HEK293 (cell line): ENCODE data around the gene HOXB13.

Source experiments
- CTCF ChIA-PET: fragments of 350-600 bp; formaldehyde crosslinking; extraction: SDS; loops from one replicate; lab custom pipeline; 2021; ENCODE audit warnings: antibody characterized with exemption; lab: Yijun Ruan, JAX
- POLR2A ChIA-PET: fragments of 300-600 bp; formaldehyde crosslinking; extraction: SDS; loops from one replicate; lab custom pipeline; 2020; ENCODE audit warnings: antibody characterized with exemption, inconsistent platforms; lab: Yijun Ruan, JAX
- H3K27ac ChIP-seq: fragments of 200-500 bp; sonication (Bioruptor generic); 2 replicates; pipeline ENCODE4 v1.5.1; 2014; ENCODE audit warnings: low read depth, low read length, control low read depth, inconsistent platforms; ENCODE audit errors: extremely low read depth
- H3K36me3 ChIP-seq, 2 experiments: fragments of 200-500 bp in 1 of 2; sonication (Bioruptor generic) in 1 of 2; 1 replicate in 1 of 2; 2 replicates in 1 of 2; pipeline ENCODE4 v1.5.1; 2014 to 2017; ENCODE audit warnings: inconsistent platforms in 2 of 2, low read length in 2 of 2; ENCODE audit not compliant: control insufficient read depth in 2 of 2, insufficient read depth in 1 of 2
- H3K4me1 ChIP-seq: fragments of 200-500 bp; sonication (Bioruptor generic); 2 replicates; pipeline ENCODE4 v1.5.1; 2014; ENCODE audit warnings: mild to moderate bottlenecking, low read length, inconsistent platforms; ENCODE audit not compliant: control insufficient read depth, insufficient read depth
- H3K4me3 ChIP-seq: 2 replicates; pipeline ENCODE4 v1.5.1; 2011; ENCODE audit warnings: low read depth, mild to moderate bottlenecking, control low read depth, low read length, moderate library complexity
- H3K9me3 ChIP-seq: fragments of 200-500 bp; sonication (Bioruptor generic); 2 replicates; pipeline ENCODE4 v1.5.1; 2014; ENCODE audit warnings: low read depth, low read length, inconsistent platforms; ENCODE audit not compliant: control insufficient read depth, insufficient read depth
- BCL11B ChIP-seq: fragments of 450-650 bp; formaldehyde crosslinking; IDR thresholded peaks from 2 replicates; pipeline ENCODE4 v1.5.1; 2016; ENCODE audit warnings: low read depth, missing biosample characterization, missing genetic modification characterization
- INSM2 ChIP-seq: fragments of 450-650 bp; formaldehyde crosslinking; IDR thresholded peaks from 2 replicates; pipeline ENCODE4 v1.5.1; 2016; ENCODE audit warnings: missing biosample characterization, missing genetic modification characterization
- TRIM28 ChIP-seq: IDR thresholded peaks from 2 replicates; pipeline ENCODE4 v1.6.1; 2011; ENCODE audit warnings: low read length, control low read depth, borderline replicate concordance
- ZBTB44 ChIP-seq: fragments of 450-650 bp; IDR thresholded peaks from 2 replicates; pipeline ENCODE4 v1.5.1; 2018; ENCODE audit warnings: missing biosample characterization, mild to moderate bottlenecking, missing genetic modification characterization
- ZFP69B ChIP-seq: fragments of 450-650 bp; formaldehyde crosslinking; IDR thresholded peaks from 2 replicates; pipeline ENCODE4 v1.5.1; 2016; ENCODE audit warnings: missing biosample characterization, missing genetic modification characterization
- ZNF548 ChIP-seq: fragments of 450-650 bp; formaldehyde crosslinking; IDR thresholded peaks from 2 replicates; pipeline ENCODE4 v1.5.1; 2016; ENCODE audit warnings: missing biosample characterization, missing genetic modification characterization
- ZNF580 ChIP-seq: fragments of 450-650 bp; formaldehyde crosslinking; IDR thresholded peaks from 2 replicates; pipeline ENCODE4 v1.5.1; 2016; ENCODE audit warnings: missing biosample characterization, missing genetic modification characterization
- ZNF791 ChIP-seq: fragments of 450-650 bp; formaldehyde crosslinking; IDR thresholded peaks from 2 replicates; pipeline ENCODE4 v1.5.1; 2016; ENCODE audit warnings: missing biosample characterization, missing genetic modification characterization
- TF ChIP-seq, protein P1 (sequence below): fragments of 450-650 bp; formaldehyde crosslinking; IDR thresholded peaks from 2 replicates; pipeline ENCODE4 v1.5.1; 2016; ENCODE audit warnings: missing biosample characterization, missing genetic modification characterization
- TF ChIP-seq, protein P2 (sequence below): fragments of 450-650 bp; formaldehyde crosslinking; IDR thresholded peaks from 2 replicates; pipeline ENCODE4 v1.5.1; 2017; ENCODE audit warnings: missing biosample characterization, missing genetic modification characterization
- TF ChIP-seq, protein P3 (sequence below): fragments of 450-650 bp; formaldehyde crosslinking; IDR thresholded peaks from 2 replicates; pipeline ENCODE4 v1.5.1; 2016; ENCODE audit warnings: missing biosample characterization, missing genetic modification characterization
- TF ChIP-seq, protein P4 (sequence below): fragments of 450-650 bp; formaldehyde crosslinking; IDR thresholded peaks from 2 replicates; pipeline ENCODE4 v1.5.1; 2016; ENCODE audit warnings: missing biosample characterization, missing genetic modification characterization
- TF ChIP-seq, protein P5 (sequence below): fragments of 450-650 bp; formaldehyde crosslinking; IDR thresholded peaks from 2 replicates; pipeline ENCODE4 v1.5.0; 2017; ENCODE audit warnings: missing biosample characterization, missing genetic modification characterization, borderline replicate concordance
- TF ChIP-seq, protein P6 (sequence below): fragments of 450-650 bp; formaldehyde crosslinking; IDR thresholded peaks from 2 replicates; pipeline ENCODE4 v1.5.1; 2016; ENCODE audit warnings: missing biosample characterization, missing genetic modification characterization

Gene HOXB13

DNA sequence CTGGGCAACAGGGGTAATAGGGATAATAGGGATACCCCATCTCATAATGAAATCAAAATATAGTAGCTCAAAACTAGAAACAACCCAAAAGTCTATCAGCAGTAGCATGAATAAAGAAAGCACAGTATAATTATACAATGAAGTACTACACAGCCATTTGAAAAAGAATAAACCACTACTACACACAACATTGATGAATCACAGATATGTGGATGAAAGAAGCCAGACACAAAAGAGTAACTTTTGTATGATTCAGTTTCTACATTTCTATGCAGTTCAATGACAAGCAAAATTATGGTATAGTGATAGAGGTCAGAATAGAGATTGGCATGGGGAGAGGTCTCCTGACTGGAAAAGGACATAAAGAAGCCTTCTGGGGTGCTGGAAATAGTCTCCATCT lies 2.8 kb upstream of the HOXB13 start:
- H3K36me3 ChIP-seq, result peaks cover 0 to 6% of the 10 kb centered on the region in 2 experiments; a peak in 1 of 3 replicates
- H3K27ac ChIP-seq, result no peak overlapping the region
- H3K4me3 ChIP-seq, result no peak overlapping the region
- CTCF ChIA-PET, result interaction anchor here (0.6 to 10.9 kb wide), 10 partner anchors 11 to 1752 kb away, joined by 3 to 118 read pairs (median 4); no protein-coding TSS in a partner anchor
- POLR2A ChIA-PET, result no interaction called here
- no peaks in the 10 kb centered on the region for H3K9me3 ChIP-seq
- peaks cover 7% of the 10 kb centered on the region for H3K4me1 ChIP-seq
- no peak for TF ChIP-seq ZBTB44
- no peak for TF ChIP-seq TRIM28
- TF ChIP-seq, protein P1, sequence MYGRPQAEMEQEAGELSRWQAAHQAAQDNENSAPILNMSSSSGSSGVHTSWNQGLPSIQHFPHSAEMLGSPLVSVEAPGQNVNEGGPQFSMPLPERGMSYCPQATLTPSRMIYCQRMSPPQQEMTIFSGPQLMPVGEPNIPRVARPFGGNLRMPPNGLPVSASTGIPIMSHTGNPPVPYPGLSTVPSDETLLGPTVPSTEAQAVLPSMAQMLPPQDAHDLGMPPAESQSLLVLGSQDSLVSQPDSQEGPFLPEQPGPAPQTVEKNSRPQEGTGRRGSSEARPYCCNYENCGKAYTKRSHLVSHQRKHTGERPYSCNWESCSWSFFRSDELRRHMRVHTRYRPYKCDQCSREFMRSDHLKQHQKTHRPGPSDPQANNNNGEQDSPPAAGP (tag by site-specific recombination), result no peak
- TF ChIP-seq, protein P2, sequence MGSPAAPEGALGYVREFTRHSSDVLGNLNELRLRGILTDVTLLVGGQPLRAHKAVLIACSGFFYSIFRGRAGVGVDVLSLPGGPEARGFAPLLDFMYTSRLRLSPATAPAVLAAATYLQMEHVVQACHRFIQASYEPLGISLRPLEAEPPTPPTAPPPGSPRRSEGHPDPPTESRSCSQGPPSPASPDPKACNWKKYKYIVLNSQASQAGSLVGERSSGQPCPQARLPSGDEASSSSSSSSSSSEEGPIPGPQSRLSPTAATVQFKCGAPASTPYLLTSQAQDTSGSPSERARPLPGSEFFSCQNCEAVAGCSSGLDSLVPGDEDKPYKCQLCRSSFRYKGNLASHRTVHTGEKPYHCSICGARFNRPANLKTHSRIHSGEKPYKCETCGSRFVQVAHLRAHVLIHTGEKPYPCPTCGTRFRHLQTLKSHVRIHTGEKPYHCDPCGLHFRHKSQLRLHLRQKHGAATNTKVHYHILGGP, result no peak
- TF ChIP-seq, protein P3, sequence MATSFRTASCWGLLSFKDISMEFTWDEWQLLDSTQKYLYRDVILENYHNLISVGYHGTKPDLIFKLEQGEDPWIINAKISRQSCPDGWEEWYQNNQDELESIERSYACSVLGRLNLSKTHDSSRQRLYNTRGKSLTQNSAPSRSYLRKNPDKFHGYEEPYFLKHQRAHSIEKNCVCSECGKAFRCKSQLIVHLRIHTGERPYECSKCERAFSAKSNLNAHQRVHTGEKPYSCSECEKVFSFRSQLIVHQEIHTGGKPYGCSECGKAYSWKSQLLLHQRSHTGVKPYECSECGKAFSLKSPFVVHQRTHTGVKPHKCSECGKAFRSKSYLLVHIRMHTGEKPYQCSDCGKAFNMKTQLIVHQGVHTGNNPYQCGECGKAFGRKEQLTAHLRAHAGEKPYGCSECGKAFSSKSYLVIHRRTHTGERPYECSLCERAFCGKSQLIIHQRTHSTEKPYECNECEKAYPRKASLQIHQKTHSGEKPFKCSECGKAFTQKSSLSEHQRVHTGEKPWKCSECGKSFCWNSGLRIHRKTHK (tag by site-specific recombination), result no peak
- no peak for TF ChIP-seq BCL11B (tag by site-specific recombination)
- no peak for TF ChIP-seq INSM2
- TF ChIP-seq ZNF548, result no peak
- TF ChIP-seq ZNF791 (tag by site-specific recombination), result no peak
- TF ChIP-seq, protein P4, sequence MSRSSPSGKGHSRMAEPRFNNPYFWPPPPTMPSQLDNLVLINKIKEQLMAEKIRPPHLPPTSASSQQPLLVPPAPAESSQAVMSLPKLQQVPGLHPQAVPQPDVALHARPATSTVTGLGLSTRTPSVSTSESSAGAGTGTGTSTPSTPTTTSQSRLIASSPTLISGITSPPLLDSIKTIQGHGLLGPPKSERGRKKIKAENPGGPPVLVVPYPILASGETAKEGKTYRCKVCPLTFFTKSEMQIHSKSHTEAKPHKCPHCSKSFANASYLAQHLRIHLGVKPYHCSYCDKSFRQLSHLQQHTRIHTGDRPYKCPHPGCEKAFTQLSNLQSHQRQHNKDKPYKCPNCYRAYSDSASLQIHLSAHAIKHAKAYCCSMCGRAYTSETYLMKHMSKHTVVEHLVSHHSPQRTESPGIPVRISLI (tag by site-specific recombination), result no peak; the same call in 1 of the 2 replicates
- TF ChIP-seq, protein P5, sequence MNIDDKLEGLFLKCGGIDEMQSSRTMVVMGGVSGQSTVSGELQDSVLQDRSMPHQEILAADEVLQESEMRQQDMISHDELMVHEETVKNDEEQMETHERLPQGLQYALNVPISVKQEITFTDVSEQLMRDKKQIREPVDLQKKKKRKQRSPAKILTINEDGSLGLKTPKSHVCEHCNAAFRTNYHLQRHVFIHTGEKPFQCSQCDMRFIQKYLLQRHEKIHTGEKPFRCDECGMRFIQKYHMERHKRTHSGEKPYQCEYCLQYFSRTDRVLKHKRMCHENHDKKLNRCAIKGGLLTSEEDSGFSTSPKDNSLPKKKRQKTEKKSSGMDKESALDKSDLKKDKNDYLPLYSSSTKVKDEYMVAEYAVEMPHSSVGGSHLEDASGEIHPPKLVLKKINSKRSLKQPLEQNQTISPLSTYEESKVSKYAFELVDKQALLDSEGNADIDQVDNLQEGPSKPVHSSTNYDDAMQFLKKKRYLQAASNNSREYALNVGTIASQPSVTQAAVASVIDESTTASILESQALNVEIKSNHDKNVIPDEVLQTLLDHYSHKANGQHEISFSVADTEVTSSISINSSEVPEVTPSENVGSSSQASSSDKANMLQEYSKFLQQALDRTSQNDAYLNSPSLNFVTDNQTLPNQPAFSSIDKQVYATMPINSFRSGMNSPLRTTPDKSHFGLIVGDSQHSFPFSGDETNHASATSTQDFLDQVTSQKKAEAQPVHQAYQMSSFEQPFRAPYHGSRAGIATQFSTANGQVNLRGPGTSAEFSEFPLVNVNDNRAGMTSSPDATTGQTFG (tag by site-specific recombination), result no peak
- TF ChIP-seq, protein P6, sequence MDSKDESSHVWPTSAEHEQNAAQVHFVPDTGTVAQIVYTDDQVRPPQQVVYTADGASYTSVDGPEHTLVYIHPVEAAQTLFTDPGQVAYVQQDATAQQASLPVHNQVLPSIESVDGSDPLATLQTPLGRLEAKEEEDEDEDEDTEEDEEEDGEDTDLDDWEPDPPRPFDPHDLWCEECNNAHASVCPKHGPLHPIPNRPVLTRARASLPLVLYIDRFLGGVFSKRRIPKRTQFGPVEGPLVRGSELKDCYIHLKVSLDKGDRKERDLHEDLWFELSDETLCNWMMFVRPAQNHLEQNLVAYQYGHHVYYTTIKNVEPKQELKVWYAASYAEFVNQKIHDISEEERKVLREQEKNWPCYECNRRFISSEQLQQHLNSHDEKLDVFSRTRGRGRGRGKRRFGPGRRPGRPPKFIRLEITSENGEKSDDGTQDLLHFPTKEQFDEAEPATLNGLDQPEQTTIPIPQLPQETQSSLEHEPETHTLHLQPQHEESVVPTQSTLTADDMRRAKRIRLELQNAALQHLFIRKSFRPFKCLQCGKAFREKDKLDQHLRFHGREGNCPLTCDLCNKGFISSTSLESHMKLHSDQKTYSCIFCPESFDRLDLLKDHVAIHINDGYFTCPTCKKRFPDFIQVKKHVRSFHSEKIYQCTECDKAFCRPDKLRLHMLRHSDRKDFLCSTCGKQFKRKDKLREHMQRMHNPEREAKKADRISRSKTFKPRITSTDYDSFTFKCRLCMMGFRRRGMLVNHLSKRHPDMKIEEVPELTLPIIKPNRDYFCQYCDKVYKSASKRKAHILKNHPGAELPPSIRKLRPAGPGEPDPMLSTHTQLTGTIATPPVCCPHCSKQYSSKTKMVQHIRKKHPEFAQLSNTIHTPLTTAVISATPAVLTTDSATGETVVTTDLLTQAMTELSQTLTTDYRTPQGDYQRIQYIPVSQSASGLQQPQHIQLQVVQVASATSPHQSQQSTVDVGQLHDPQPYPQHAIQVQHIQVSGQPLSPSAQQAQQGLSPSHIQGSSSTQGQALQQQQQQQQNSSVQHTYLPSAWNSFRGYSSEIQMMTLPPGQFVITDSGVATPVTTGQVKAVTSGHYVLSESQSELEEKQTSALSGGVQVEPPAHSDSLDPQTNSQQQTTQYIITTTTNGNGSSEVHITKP (tag by site-specific recombination), result no peak
- TF ChIP-seq ZFP69B (tag by site-specific recombination), result no peak
- TF ChIP-seq ZNF580 (tag by site-specific recombination), result no peak
